SK-N-SH (cell line): ENCODE measurements around the gene RXYLT1. TPM values are rescaled to one million over a fixed set of nuclear protein-coding genes. Genes with fewer than 3 reads are reported as not detected.

Source experiments
- CTCF ChIA-PET: fragments of 300-600, 350-600 bp; formaldehyde crosslinking; extraction: SDS; loops from one replicate; lab custom pipeline; 2021; lab: Yijun Ruan, JAX
- POLR2A ChIA-PET: fragments of 350-600 bp; sonication (Branson Sonifier 250); formaldehyde crosslinking; extraction: SDS; loops from one replicate; lab custom pipeline; 2020; ENCODE audit warnings: antibody characterized with exemption, inconsistent platforms; lab: Yijun Ruan, JAX
- DNase-seq: peaks from one replicate; pipeline ENCODE4 v3.0.0; 2012
- H2AFZ ChIP-seq: fragments of 200-600 bp; sonication (generic); 2 replicates; pipeline ENCODE4 v1.8.1; 2016; ENCODE audit warnings: antibody characterized with exemption, mild to moderate bottlenecking, low read depth
- H3F3A ChIP-seq: fragments of 200-600 bp; sonication (generic); replicated peaks from 2 replicates; pipeline ENCODE3; 2016; ENCODE audit warnings: antibody characterized with exemption, mild to moderate bottlenecking; ENCODE audit not compliant: insufficient read depth
- H3K27ac ChIP-seq, 2 experiments: fragments of 200-500 bp in 1 of 2; fragments of 200-600 bp in 1 of 2; sonication (Bioruptor generic) in 1 of 2; sonication (generic), shearing (Covaris generic) in 1 of 2; 2 replicates each; pipeline versions ENCODE4 v1.5.1 to v1.6.1; 2014 to 2016; ENCODE audit warnings: low read depth in 2 of 2, inconsistent platforms in 1 of 2, low read length in 1 of 2, mild to moderate bottlenecking in 1 of 2, mixed read lengths in 1 of 2
- H3K27me3 ChIP-seq: fragments of 200-600 bp; sonication (generic), shearing (Covaris generic); 2 replicates; pipeline ENCODE4 v1.6.1; 2016; ENCODE audit warnings: mixed run types; ENCODE audit not compliant: insufficient read depth
- H3K36me3 ChIP-seq, 2 experiments: fragments of 200-500 bp in 1 of 2; fragments of 200-600 bp in 1 of 2; sonication (Bioruptor generic) in 1 of 2; sonication (generic) in 1 of 2; replicated peaks in 1 of 2; 2 replicates each; pipeline versions ENCODE3 to v1.5.1; 2014 to 2016; ENCODE audit warnings: low read length in 1 of 2, mild to moderate bottlenecking in 1 of 2; ENCODE audit not compliant: insufficient read depth in 2 of 2, control insufficient read depth in 1 of 2
- H3K4me1 ChIP-seq, 2 experiments: fragments of 200-500 bp in 1 of 2; fragments of 200-600 bp in 1 of 2; sonication (Bioruptor generic) in 1 of 2; sonication (generic), shearing (Covaris generic) in 1 of 2; 2 replicates each; pipeline versions ENCODE4 v1.5.1 to v1.6.1; 2014 to 2016; ENCODE audit warnings: low read depth in 1 of 2, low read length in 1 of 2, mixed run types in 1 of 2; ENCODE audit not compliant: insufficient read depth in 2 of 2, control insufficient read depth in 1 of 2
- H3K4me2 ChIP-seq: fragments of 200-600 bp; sonication (generic), shearing (Covaris generic); 2 replicates; pipeline ENCODE4 v1.6.1; 2017; ENCODE audit warnings: mixed run types
- H3K4me3 ChIP-seq, 2 experiments: fragments of 200-500 bp in 1 of 2; fragments of 200-600 bp in 1 of 2; sonication (Bioruptor generic) in 1 of 2; sonication (generic), shearing (Covaris generic) in 1 of 2; 2 replicates each; pipeline versions ENCODE4 v1.5.1 to v1.8.1; 2014 to 2016; ENCODE audit warnings: low read depth in 2 of 2, inconsistent platforms in 1 of 2, low read length in 1 of 2, mild to moderate bottlenecking in 1 of 2, mixed read lengths in 1 of 2, moderate library complexity in 1 of 2
- H3K79me2 ChIP-seq: fragments of 200-600 bp; sonication (generic); 2 replicates; pipeline ENCODE4 v1.8.1; 2017; ENCODE audit warnings: mild to moderate bottlenecking; ENCODE audit not compliant: insufficient read depth
- H3K9ac ChIP-seq: fragments of 200-600 bp; sonication (generic); 2 replicates; pipeline ENCODE4 v1.6.1; 2017; ENCODE audit warnings: mixed run types
- H3K9me2 ChIP-seq: fragments of 200-600 bp; sonication (generic); 2 replicates; pipeline ENCODE4 v1.6.1; 2017; ENCODE audit warnings: mixed run types
- H3K9me3 ChIP-seq: fragments of 200-600 bp; sonication (generic); 2 replicates; pipeline ENCODE4 v1.6.1; 2017; ENCODE audit warnings: mixed run types, mild to moderate bottlenecking, moderate library complexity
- H4K20me1 ChIP-seq: fragments of 200-600 bp; sonication (generic); 2 replicates; pipeline ENCODE4 v1.6.1; 2017; ENCODE audit warnings: mild to moderate bottlenecking, mixed run types; ENCODE audit not compliant: insufficient read depth
- CHD2 ChIP-seq: fragments of 150-350 bp; IDR thresholded peaks from 2 replicates; pipeline ENCODE4 v1.6.1; 2018; ENCODE audit warnings: low read length; ENCODE audit not compliant: partially characterized antibody
- EP300 ChIP-seq, 2 experiments: IDR thresholded peaks; 2 replicates each; pipeline versions ENCODE4 v1.4.0 to v1.6.1; 2012; ENCODE audit warnings: borderline replicate concordance in 1 of 2, low read depth in 1 of 2, low read length in 1 of 2
- FOXM1 ChIP-seq: IDR thresholded peaks from 2 replicates; pipeline ENCODE4 v1.4.0; 2012; ENCODE audit warnings: low read depth, mild to moderate bottlenecking
- MXI1 ChIP-seq: IDR thresholded peaks from 2 replicates; pipeline ENCODE4 v1.6.1; 2012; ENCODE audit warnings: mild to moderate bottlenecking, low read depth, low read length, improper control_type of control experiment
- NFIC ChIP-seq: IDR thresholded peaks from 2 replicates; pipeline ENCODE4 v1.4.0; 2012; ENCODE audit warnings: borderline replicate concordance
- NRF1 ChIP-seq: IDR thresholded peaks from 2 replicates; pipeline ENCODE4 v1.6.1; 2012; ENCODE audit warnings: low read depth, mild to moderate bottlenecking, low read length
- POLR2AphosphoS5 ChIP-seq: IDR thresholded peaks from 2 replicates; pipeline ENCODE4 v1.6.1; 2012; ENCODE audit warnings: low read depth, low read length
- RAD21 ChIP-seq: IDR thresholded peaks from 2 replicates; pipeline ENCODE4 v1.6.1; 2012; ENCODE audit warnings: mild to moderate bottlenecking, low read length
- RCOR1 ChIP-seq: fragments of 150-350 bp; IDR thresholded peaks from 2 replicates; pipeline ENCODE4 v1.6.1; 2017; ENCODE audit warnings: antibody characterized with exemption, low read length
- SIN3A ChIP-seq: IDR thresholded peaks from 2 replicates; pipeline ENCODE4 v1.6.1; 2012; ENCODE audit warnings: low read depth, mild to moderate bottlenecking, low read length, moderate library complexity, borderline replicate concordance
- SMC3 ChIP-seq: IDR thresholded peaks from 2 replicates; pipeline ENCODE4 v1.6.1; 2012; ENCODE audit warnings: low read depth, low read length, improper control_type of control experiment
- TAF1 ChIP-seq: IDR thresholded peaks from 2 replicates; pipeline ENCODE4 v1.6.1; 2012; ENCODE audit warnings: low read depth, mild to moderate bottlenecking, low read length, moderate library complexity, borderline replicate concordance
- YY1 ChIP-seq: IDR thresholded peaks from 2 replicates; pipeline ENCODE4 v1.4.0; 2012; ENCODE audit warnings: low read depth, mild to moderate bottlenecking
- WGBS: methylation state at CpG from one replicate; pipeline ENCODE4 v1.1.6; 2017; ENCODE audit warnings: low lambda C conversion rate; 5-methylcytosine and 5-hydroxymethylcytosine counted together
- polyA plus RNA-seq, 3 experiments: library from polyadenylated mRNA; depleted of rRNA; stranded (reverse); fragments of >200 nt; gene quantifications; 2 replicates each; pipeline ENCODE4 v1.2.3, GENCODE V29; 2012
- TF ChIP-seq, protein P1 (sequence below): IDR thresholded peaks from 2 replicates; pipeline ENCODE4; 2012
- TF ChIP-seq, protein P2 (sequence below): IDR thresholded peaks from 2 replicates; pipeline ENCODE4 v1.4.0; 2012; ENCODE audit warnings: low read depth, borderline replicate concordance
- TF ChIP-seq, protein P3 (sequence below): fragments of 150-350 bp; IDR thresholded peaks from 2 replicates; pipeline ENCODE4 v1.6.1; 2017; ENCODE audit warnings: antibody characterized with exemption, low read length, low read depth, borderline replicate concordance
- TF ChIP-seq, protein P4 (sequence below): fragments of 200-600 bp; sonication (generic); IDR thresholded peaks from 2 replicates; pipeline ENCODE4 v1.6.1; 2017; ENCODE audit warnings: antibody characterized with exemption, mild to moderate bottlenecking, moderate library complexity
- TF ChIP-seq, protein P5 (sequence below): IDR thresholded peaks from 2 replicates; pipeline ENCODE4 v1.4.0; 2012; ENCODE audit warnings: low read depth
- TF ChIP-seq, protein P6 (sequence below): IDR thresholded peaks from 2 replicates; pipeline ENCODE4 v1.4.0; 2012; ENCODE audit warnings: low read depth, borderline replicate concordance

Gene RXYLT1
- polyA plus RNA-seq, 1 of the 3 experiments (the other 2 are of a cell fraction): 10.7 TPM

DNA sequence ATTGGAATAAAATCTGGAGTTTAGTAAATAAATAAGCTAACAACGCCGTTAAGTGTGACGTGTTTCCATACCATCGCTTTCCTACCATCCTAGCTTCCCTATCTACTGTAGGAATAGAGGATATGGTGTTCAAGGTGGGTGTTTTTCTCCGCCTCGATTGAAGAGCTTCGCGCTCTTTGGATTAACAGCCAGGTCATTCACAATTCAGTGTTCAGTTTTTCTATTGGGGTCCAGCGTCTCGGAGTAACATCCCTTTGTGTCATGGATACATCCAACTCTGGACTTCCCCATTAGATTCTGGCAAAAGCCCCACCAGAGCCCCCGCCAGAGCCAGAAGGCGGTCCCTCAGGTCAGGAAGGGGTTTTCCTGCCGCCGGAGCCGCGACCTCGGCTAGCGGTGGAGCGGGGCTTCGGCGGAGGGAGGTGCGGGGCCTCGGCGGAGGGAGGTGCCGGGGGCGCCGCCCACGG is 63.6 kb downstream of the RXYLT1 start (continued):
- TF ChIP-seq, protein P1, sequence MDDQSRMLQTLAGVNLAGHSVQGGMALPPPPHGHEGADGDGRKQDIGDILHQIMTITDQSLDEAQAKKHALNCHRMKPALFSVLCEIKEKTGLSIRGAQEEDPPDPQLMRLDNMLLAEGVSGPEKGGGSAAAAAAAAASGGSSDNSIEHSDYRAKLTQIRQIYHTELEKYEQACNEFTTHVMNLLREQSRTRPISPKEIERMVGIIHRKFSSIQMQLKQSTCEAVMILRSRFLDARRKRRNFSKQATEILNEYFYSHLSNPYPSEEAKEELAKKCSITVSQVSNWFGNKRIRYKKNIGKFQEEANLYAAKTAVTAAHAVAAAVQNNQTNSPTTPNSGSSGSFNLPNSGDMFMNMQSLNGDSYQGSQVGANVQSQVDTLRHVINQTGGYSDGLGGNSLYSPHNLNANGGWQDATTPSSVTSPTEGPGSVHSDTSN: no peak

DNA sequence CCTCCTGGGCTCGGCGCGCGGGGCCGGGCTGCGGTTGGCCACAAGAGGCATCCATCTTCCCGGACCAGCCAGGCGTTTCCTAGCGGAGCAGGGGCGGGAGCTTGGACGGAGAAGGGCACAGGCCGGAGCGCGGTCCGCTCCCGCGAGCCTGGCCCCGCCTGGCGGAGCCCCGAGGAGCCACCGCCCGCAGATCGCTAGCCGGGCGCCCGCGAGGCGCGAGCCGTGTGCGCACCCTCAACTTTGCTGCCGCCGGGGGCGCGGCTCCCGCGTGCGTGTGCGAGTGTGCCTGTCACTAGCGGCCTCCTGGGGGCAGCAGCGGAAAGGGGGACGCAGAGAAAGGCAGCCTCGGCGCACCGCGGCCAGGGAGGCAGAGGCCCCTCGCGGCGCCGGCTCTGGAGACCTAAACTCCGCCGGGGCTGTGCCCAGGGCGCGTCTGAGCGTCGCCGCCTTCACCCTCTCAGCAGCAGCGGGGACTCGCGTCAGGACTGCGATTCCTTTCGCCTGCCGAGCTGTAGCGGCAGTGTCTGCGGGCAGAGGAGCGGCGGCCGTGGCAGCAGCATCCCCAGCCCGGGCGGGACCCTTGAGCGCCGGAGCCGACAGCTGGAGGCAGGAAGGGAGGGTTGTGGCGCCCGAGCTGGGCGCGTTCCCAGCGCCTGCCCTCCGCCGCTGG is 64.1 kb downstream of the RXYLT1 start:
- ChIA-PET CTCF (interaction anchor here (0.6 to 4.5 kb wide), 77 partner anchors 10 to 562 kb away, joined by 3 to 71 read pairs (median 4); partner anchors contain the start of gene KICS2), POLR2A (interaction anchor here (0.8 to 2.4 kb wide), 5 partner anchors 96 to 393 kb away, joined by 3 to 13 read pairs (median 6); partner anchors contain the start of gene KICS2)
- no peaks in the 10 kb centered on the region for H3K27me3 ChIP-seq
- no peaks in the 10 kb centered on the region for H3K9me3 ChIP-seq
- peaks cover 15% of the 10 kb centered on the region for H3F3A ChIP-seq
- peak overlapping the region; percentile 79 to 92 for H3K27ac ChIP-seq
- peak; percentile 93 for DNase-seq
- no peaks in the 10 kb centered on the region for H3K36me3 ChIP-seq
- WGBS: 0% methylated on average over 11 of the region's 80 CpGs
- H4K20me1 ChIP-seq: no peaks in the 10 kb centered on the region
- peaks cover 45% of the 10 kb centered on the region for H3K79me2 ChIP-seq
- peak overlapping the region; percentile 87 for H3K4me2 ChIP-seq
- peak; percentile 93 for TF ChIP-seq SMC3
- TF ChIP-seq, protein P1: peak; percentile 98
- peak; percentile 82 for TF ChIP-seq MXI1
- TF ChIP-seq RCOR1: peak; percentile 59; the same call in 1 of the 2 replicates
- 0 out of 2 replicates have a peak, but pooled peaks have one; percentile 21 for TF ChIP-seq YY1
- TF ChIP-seq EP300 (IDR thresholded peaks at IDR 0.05; ENCODE audit: borderline replicate concordance in 1 of 2, low read depth in 1 of 2, low read length in 1 of 2): 0 out of 4 replicates have a peak, but pooled peaks of 1 of the 2 experiments have one; percentile 4
- TF ChIP-seq, protein P2, sequence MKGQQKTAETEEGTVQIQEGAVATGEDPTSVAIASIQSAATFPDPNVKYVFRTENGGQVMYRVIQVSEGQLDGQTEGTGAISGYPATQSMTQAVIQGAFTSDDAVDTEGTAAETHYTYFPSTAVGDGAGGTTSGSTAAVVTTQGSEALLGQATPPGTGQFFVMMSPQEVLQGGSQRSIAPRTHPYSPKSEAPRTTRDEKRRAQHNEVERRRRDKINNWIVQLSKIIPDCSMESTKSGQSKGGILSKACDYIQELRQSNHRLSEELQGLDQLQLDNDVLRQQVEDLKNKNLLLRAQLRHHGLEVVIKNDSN: no peak
- TF ChIP-seq NFIC: peak; percentile 8; the same call in 1 of the 2 replicates
- TF ChIP-seq, protein P3, sequence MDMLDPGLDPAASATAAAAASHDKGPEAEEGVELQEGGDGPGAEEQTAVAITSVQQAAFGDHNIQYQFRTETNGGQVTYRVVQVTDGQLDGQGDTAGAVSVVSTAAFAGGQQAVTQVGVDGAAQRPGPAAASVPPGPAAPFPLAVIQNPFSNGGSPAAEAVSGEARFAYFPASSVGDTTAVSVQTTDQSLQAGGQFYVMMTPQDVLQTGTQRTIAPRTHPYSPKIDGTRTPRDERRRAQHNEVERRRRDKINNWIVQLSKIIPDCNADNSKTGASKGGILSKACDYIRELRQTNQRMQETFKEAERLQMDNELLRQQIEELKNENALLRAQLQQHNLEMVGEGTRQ: no peak
- TF ChIP-seq, protein P4, sequence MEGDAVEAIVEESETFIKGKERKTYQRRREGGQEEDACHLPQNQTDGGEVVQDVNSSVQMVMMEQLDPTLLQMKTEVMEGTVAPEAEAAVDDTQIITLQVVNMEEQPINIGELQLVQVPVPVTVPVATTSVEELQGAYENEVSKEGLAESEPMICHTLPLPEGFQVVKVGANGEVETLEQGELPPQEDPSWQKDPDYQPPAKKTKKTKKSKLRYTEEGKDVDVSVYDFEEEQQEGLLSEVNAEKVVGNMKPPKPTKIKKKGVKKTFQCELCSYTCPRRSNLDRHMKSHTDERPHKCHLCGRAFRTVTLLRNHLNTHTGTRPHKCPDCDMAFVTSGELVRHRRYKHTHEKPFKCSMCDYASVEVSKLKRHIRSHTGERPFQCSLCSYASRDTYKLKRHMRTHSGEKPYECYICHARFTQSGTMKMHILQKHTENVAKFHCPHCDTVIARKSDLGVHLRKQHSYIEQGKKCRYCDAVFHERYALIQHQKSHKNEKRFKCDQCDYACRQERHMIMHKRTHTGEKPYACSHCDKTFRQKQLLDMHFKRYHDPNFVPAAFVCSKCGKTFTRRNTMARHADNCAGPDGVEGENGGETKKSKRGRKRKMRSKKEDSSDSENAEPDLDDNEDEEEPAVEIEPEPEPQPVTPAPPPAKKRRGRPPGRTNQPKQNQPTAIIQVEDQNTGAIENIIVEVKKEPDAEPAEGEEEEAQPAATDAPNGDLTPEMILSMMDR: peak; percentile 79
- TF ChIP-seq, protein P5, sequence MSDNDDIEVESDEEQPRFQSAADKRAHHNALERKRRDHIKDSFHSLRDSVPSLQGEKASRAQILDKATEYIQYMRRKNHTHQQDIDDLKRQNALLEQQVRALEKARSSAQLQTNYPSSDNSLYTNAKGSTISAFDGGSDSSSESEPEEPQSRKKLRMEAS: peak; percentile 90
- peak; percentile 66 for TF ChIP-seq NRF1
- TF ChIP-seq RAD21: peak; percentile 96
- TF ChIP-seq, protein P6, sequence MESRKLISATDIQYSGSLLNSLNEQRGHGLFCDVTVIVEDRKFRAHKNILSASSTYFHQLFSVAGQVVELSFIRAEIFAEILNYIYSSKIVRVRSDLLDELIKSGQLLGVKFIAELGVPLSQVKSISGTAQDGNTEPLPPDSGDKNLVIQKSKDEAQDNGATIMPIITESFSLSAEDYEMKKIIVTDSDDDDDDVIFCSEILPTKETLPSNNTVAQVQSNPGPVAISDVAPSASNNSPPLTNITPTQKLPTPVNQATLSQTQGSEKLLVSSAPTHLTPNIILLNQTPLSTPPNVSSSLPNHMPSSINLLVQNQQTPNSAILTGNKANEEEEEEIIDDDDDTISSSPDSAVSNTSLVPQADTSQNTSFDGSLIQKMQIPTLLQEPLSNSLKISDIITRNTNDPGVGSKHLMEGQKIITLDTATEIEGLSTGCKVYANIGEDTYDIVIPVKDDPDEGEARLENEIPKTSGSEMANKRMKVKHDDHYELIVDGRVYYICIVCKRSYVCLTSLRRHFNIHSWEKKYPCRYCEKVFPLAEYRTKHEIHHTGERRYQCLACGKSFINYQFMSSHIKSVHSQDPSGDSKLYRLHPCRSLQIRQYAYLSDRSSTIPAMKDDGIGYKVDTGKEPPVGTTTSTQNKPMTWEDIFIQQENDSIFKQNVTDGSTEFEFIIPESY: no peak
- no peak for TF ChIP-seq POLR2AphosphoS5
- 0 out of 2 replicates have a peak, but pooled peaks have one; percentile 44 for TF ChIP-seq TAF1
- TF ChIP-seq CHD2: peak; percentile 42
- 0 out of 2 replicates have a peak, but pooled peaks have one; percentile 53 for TF ChIP-seq FOXM1
- TF ChIP-seq SIN3A: peak; percentile 84; the same call in 1 of the 2 replicates
- H3K4me3 ChIP-seq: peak overlapping the region; percentile 82 to 90
- H3K9me2 ChIP-seq: no peaks in the 10 kb centered on the region
- H3K9ac ChIP-seq: peak overlapping the region; percentile 78
- peak overlapping the region; percentile 79 for H2AFZ ChIP-seq
- peaks cover 7 to 15% of the 10 kb centered on the region in 2 experiments; a peak in 3 of 4 replicates for H3K4me1 ChIP-seq
